Astrocyte of the hippocampus (primary cell): Measurements from ENCODE around the gene PLCH1.

Source experiments
- DNase-seq: peaks from one replicate; pipeline ENCODE4 v3.0.0; 2011; ENCODE audit warnings: low read depth, low spot score

PLCH1 gene

DNA sequence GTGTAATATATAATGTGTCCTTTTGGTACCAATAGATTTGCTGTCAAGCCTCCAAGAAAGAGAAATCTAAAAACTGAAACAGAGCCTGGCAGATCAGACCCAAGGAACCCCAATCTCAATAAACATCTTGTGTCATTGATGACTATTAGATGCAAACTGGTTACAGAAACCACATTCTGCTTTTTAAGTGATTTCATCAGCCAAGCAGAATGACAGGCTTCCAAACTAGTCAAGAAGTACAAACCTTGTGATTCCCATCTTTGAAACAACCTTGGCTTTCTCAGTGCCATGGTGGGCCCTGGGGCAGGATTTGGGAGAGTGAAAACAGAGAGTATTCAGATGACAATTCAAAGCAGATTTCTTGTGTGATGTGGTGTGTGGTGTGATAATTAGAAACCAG is 405.8 kb downstream of the PLCH1 start:
- no peak for DNase-seq

DNA sequence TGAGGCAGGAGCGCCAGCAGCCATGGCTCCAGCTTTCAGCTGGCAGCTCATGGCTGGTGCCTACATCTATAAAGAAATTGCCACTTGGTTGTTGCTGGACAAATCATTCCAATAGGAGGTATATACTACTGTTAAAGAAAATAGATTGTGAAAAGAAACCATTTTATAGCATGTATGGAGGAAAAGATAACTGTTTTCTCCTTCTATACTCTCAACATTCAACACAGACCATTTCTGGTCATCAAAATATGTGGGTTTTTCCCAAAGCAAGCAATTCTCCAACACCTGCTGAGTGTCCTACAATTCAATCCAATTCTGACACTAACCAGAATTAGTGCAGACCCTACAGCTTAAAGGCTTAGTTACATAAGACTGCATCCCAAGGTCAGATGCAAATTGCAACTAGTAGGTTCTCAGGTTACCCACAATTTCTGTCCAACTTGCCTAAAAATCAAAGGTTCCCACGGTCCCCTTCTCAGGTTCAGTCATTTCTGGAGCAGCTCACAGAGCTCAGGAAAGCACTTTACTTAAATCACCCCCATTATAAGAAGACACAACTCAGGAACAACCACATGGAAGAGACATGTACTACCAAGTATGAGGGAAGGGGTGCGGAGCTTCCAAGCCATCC is 409.0 kb downstream of the PLCH1 start:
- no peak for DNase-seq

DNA sequence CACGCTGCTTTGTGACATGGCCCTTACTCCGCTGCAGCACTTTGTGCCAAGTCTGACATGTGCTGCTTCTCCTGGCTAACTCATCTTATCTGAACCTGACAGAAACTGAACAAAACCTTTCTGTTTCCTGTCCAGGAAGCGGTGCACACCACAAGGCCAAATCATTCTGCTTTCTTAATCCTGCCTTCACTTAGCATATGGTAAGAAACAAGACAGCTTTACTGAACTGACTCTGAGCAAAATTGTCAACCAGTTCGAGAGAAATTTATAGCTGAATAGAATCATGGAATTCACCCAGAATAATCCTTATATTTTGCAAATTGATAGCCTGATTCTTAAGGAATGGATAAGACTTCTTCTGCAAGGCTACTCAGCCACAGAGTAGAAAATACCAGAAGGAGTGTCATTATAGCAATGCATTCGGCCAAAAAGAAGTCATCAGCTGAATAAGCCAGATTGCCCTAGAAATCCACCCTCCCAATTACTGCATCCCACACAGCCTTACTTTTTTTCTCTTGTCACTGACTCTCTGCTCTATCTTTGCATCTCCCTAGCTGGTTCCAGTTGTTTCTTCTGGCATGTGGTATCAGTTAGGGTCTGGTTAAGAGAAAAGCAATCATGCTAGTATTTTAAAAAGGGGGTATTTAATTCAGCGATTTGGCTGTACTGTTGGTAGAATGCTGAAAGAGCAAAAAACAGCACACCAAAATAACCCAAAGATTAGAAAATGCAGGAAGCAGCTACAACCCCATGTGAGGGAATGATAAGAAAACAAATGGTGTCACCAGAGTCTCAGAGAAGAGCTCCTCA is 409.8 kb downstream of the PLCH1 start:
- no peak for DNase-seq

DNA sequence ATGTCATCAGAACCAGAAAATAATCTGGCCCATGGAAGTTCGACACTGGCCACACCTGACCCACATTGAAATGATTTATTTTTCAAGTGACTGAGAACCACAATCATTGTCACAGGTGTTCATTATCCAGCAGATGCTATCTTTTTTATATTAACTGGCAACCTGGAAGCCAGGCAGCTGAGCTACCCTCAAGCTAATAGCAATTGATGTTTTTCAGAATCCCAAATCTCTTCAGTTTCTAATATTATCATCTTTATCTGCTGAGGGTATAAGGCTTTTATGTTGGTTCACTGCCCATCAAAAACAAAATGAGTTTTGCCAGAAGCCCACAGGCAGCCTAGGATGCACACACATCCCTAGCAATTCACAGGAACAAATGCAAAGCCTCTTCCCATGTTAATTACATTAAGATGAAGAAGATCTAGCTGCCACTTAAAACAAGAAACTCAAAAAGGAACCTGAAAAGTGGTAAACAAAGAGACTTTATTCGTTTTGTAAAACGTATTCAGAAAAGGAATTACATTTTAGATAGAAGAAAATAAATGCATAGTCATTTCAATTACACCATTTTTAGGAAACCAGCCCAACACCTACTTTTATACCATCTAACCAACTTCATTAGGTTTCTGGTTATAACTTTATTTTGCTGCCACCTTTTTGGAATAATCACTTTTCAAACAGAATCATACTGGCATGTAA is 410.5 kb downstream of the PLCH1 start:
- DNase-seq, result no peak

DNA sequence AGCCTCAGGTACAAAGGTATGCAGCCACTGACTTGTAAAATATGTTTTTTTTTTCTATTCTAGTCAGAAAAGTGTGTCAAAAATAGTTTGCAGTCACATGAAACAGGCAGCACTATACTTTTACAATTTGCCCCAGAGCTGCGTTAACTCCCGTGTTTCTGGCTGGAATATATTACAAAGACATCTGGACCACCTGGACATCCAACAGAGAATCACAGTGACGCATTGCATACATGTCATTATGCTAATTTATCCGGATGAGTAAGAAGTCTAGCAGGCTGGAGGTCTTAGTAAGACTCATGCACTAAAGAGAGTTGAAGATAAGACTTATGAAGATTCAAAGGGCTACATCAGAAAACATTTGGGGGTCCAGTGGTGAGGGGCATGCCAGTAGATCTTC is 412.2 kb downstream of the PLCH1 start:
- DNase-seq, result peak; percentile 13

DNA sequence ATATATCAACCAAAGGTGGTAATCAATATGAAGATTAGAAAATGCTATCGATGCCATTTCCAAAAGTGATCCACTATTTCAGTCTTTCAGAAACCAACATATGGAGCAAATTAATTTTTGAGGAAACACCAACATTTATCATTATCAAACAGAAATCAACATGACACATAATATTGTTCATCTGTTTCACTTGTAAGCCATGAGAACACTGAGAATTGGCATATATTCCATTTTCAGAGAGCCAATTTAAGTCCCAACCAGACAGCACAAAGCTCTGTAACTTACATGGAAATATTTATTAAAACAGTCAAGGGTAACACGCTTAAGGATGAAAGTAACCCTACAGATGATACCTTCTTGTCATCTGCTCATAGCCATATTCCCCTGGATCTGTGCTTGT is 413.8 kb downstream of the PLCH1 start:
- no peak for DNase-seq

DNA sequence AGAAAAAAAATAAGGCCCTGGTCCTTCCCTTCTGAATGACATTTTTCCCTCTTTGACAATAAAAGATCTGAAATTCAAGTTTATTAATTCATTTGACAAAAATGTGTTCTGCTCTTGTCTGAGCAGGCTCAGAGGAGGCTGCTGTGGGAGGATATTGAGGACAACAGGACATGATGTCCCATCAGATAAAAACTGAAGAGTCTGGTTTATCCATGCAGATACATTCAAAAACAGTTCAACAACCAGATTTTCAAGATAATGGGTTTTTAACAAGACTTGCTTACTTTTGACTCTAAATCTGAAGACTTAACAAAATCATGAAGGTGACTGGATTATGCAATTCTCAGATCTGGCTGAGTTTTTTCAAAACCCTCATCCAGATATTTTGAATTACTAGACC is 414.5 kb downstream of the PLCH1 start:
- no peak for DNase-seq

DNA sequence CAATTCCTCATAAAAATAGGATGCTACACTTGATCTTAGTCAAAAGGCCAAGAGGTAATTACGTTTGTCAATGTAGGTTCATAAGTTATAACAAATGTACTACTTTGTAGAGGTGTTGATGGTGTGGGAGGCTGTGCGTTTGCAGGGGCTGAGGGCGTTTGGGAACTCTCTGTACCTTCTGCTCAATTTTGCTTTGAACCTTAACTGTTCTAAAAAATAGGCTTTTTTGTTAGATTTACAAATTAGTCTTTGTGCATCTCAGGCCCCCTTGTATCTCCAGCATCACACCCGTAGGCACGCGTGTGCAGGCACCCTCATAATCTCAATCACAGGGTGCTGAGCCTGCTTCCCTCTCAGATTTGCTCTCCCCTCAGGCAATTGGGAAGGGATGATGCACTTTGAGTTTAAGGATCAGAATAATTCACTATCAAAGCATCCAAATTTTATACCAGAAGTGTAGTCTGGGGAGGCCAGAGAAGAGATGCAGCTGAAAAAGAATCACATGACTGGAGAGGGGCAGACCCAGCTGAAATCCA is 415.3 kb downstream of the PLCH1 start:
- no peak for DNase-seq

DNA sequence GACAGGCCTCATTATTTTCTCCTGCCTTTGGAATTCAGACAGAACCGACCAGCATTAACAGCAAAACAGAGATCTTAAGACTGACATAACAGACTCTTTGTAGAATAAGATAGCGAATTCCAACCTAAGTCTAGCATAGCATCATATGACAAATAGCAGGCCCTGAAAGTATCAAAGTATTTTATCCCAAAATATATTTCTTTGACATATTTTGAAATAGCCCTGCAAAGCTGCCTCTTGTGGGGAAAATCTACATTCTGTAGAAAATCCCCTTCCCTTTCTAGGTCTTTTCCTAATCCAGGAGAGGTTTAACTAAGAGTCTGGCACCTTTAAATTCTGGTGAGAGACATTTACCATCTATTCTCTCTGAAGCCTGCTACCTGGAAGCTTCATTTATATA is 417.0 kb downstream of the PLCH1 start:
- DNase-seq, result no peak

DNA sequence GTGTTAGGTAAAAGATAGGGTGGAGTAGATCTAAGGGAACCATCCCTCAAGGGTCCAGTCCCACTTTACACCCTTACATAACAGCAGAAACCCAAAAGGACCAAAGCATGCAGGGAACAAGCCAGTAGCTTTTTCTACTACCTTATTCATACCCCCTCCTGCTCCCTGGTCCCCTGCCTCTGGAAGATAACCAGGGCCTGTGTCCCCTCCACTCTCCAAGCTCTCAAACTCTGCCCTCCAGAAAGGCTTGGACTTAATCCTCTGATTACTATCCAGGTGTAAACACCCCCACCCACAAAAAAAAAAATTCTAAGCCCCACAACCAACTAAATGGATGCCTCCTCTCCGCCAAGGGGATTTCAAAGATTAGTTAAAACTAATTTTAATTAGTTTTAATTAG is 417.4 kb downstream of the PLCH1 start:
- no peak for DNase-seq

DNA sequence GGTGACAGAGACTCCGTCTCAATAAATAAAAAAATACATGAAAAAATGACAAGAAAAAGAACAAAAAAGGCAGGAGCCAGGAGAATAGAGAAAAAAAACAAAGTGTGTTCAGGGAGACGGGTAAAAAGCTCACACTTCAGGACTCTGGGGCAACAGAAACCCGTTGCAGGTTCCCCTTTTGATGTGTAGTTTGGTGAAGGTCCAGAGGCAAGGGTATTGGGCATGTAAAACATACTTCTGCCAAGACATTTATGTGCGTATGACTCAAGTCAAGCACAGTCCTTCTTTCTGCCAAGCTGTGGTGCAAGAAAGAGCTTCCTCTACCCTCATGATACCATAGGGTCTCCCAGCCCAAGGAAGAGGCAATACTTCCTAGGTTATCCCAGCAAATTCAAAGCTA is 418.0 kb downstream of the PLCH1 start:
- DNase-seq, result no peak

DNA sequence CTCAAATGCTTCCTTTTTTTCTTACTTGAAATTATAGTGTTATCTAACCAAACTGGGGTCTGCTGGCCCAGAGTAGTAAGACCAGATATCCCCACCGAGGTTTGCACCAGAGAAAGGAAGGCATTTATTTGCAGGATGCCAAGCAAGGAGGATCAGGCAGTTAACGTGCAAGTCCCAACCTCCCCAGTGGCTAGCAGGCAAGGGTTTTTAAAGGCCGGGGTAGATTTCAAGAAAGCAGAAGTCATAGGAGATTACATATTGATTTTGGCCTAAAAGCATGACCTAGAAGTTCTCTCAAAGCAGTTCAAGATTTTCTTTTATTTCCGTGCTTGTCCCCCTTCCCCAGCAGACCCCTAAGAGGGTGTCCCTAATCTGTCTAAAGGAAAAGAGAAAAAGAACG is 418.6 kb downstream of the PLCH1 start:
- DNase-seq, result no peak
